Measurements from ENCODE around the gene LRRC14B. TPM values are rescaled to one million over a fixed set of nuclear protein-coding genes. Genes with fewer than 3 reads are reported as not detected.
"Not testable (repeated sequence)": the region's sequence is repeated elsewhere in the genome, so short reads cannot be mapped to it uniquely, and the experiment has no call there.

LRRC14B gene
- polyA plus RNA-seq, 12 donors, result 10.9 to 43.0 (median 22.5) TPM; not detected in 1

DNA sequence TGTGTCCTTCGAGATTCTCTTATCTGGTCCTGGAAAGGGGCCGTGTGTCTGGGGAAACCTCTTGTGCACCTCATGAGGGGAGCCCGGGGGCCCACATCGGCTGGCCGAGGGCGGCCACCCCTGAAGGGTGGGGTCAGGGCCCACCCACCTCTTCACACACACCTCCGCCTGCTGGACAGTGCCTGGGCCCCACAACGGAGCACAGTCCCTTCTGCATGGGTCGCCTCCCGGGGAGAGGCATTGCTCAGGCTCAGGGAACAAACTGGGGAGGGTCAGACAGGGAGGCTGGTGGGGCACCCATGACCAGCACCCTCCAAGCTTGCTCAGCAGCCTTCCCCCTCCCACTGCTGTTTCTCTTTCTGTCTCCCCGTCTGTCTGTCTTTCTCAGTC is 1.3 kb upstream of the LRRC14B start:
- DNase-seq, result no peak

- DNase-seq, result no peak
These were observed 794 bp upstream of the LRRC14B start for GRCh38 chr5:190366-191035.

DNA sequence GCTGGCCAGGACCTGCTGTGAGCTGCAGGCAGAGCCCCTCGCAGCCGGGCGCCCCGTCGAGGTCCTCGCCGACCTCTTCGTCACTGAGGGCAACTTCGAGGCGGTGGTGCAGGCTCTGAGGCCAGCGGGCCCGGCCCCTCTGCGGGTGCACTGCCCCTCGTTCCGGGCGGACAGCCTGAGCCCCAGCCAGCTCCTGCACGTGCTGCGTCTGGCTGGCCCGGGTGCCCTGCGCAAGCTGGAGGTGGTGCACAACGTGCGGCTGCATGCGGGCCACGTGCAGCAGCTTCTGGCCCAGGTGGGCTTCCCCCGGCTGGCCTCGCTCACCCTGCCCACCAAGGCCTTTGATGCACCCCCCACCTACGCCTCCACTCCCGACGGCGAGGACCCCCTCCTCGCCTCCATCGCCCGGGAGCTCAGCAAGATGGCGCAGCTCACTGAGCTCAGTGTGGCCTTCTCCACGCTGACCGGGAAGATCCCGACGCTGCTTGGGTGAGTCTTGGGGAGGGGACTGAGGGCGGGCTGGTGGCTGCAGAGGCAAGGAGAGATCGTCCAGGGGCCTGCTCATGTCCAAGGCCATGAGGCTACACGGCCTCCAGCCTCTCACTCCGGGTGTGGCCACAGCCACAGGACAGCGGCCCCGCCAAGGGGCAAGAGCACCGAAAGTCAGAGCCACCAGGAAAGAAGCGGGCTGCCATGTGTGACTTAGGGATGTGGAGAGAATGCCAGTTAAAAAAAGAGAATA is 825 bp downstream of the LRRC14B start:
- no peak for DNase-seq

DNA sequence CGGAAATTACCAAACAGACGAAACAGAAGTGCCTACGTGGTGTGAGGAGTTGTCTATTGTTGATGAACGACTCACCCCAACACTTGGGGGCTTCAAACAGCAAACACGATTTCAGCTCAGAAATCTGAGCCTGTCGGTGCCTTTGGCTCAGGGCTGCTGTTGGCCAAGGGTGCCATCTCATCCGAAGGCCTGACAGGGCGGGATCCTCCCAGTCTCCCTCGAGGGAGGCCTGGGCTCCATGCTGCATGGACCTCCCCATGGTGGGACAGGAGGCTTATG is 1.3 kb downstream of the LRRC14B start:
- DNase-seq, result no peak

- DNase-seq, result no peak
These were observed 1.9 kb downstream of the LRRC14B start for GRCh38 chr5:192970-193831.

- DNase-seq, result no peak
These were observed 2.8 kb downstream of the LRRC14B start for GRCh38 chr5:194102-194501.

GRCh38 chr5:194603-195209 is 3.4 kb downstream of the LRRC14B start:
- DNase-seq, result no peak

DNA sequence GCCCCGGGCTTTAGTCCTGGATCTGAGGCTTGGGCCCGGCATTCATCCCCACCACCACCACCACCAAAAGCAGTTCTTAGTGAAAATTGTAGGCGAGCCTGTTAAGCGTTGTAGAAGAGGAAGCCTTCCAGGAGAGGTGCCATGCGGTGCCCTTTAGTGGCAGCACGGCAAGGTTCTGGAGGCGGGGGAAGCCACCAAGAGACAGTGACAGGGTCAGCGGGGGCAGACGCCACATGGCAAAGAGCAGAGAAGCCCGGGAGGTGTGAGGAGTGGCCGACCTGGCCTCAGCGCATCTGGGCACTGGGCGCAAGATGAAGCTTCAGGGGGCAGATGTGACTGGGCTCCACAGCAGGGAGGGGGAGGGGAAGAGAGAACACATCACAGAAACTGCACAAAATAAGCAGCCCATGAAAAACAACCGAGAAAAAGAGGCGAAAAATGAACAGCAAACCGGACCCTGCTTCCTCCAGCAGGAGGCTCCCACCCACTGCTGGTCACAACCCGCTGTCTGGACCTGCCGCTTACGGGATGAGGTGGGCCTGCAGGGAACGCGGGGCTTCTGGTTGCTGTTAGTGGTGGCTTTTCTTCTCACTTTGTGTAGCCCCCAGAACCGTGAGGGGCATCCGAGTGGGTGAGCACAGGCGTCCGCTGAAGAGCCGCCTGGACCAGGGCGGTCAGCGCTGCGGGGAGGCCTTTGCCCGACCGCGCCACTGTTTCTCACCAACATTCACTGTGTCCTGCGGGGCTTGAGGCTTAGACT is 4.3 kb downstream of the LRRC14B start:
- no peak for DNase-seq

GRCh38 chr5:196350-196749 is 5.1 kb downstream of the LRRC14B start:
- DNase-seq, result no peak

- not testable (repeated sequence) for DNase-seq
These were observed 5.7 kb downstream of the LRRC14B start for GRCh38 chr5:197031-197430.

GRCh38 chr5:197892-198489 is 6.7 kb downstream of the LRRC14B start:
- DNase-seq, result no peak

DNA sequence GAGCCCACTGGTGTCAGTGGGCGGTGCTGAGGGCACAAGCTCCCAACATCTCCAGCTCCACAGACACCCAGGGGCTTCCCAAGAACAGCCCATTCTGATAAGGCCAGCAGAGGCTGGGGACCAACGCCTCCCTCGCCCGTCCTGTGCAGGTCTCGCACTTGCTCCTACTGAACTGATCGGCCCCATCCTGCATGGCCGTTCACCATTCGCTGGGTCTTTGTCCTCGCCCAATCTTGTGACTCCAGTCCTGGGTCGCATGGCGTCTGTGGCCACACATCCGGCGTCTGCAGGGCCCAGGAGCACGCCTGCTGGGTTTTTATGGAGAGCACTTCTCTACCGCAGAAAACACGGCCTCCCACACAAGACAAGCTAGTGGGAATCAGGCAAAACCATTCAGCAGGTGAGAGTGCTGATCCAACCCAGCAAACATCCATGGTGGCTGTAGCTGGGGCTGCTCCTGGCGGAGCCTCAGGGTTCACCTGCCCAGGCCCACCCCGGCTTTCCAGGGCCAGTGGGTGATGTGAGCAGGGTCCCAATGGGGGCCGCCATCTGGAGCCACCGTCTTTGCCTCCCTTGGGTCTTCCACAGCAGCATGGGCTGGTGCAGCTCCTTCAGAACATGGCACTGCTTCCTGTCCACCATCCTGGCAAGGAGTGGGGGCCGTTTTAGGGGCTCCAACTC is 7.4 kb downstream of the LRRC14B start:
- no peak for DNase-seq

DNA sequence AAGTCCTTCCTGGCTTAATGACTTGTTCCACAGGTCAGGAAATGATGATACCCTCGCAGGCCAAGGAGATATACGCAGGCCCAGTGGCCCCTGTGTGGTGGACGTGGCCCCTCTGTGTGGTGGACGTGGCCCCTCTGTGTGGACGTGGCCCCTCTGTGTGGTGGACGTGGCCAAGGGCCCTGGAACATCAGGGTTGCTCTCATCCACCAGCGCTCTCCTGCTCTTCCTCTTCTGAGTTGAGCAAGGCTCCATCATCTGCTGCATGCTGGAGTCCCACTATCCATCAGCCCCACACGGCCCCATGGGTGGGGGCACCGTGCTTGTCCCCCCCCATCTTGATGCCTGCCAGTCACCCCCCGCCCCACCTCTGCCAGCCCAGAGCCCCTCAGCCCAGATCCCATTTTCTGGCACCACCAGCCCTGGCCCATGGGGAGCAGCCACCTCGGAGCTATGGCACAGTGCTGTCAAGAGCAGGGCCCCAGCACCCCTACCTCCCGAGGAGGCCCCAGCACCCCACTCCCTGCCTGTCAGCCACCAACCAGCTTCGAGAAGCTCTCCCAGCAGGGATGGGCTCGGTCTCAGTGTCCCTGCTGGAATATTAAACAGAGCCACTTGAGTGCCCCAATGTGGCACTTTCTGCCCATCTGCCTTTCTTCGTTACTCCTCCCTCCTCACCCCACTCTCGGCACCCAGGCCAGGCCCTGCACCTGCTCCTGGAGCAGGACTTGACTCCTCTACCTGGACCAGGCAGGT is 8.1 kb downstream of the LRRC14B start:
- no peak for DNase-seq

GRCh38 chr5:199950-200645 is 8.8 kb downstream of the LRRC14B start:
- no peak for DNase-seq

- no peak for DNase-seq
These were observed 9.7 kb downstream of the LRRC14B start for GRCh38 chr5:200985-201384.

DNA sequence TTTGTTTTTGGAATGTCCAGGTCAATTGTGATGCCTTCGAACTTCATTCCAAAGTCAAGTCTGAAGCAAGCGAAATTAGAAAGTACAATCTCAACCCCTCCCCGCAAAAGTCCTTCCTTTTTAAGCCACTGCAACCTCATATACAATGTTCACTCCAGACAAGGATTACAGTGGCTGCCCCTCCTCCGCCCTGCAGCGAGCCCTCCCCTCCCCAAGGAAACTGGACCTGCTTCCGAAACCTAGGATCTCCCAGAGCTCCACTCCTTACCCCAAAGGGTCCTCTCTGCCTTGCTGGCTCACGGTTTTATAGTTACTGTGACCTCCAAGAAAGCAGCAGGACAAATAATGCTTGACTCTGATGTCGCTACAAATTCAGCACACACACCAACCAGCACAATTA is 10.4 kb downstream of the LRRC14B start:
- DNase-seq, result no peak

GRCh38 chr5:203246-203930 is 12.1 kb downstream of the LRRC14B start:
- no peak for DNase-seq

GRCh38 chr5:204001-204400 is 12.7 kb downstream of the LRRC14B start:
- no peak for DNase-seq

GRCh38 chr5:204462-204861 is 13.2 kb downstream of the LRRC14B start:
- DNase-seq, result no peak

Data from muscle of arm (tissue), 12 donors.